RWPE2 (cell line): Measurements from ENCODE around the gene MUCL3.
A peak's percentile ranks its signal among the peaks of the same experiment; 100 is the strongest.
"Not testable (repeated sequence)": the region's sequence is repeated elsewhere in the genome, so short reads cannot be mapped to it uniquely, and the experiment has no call there.

Experiments
- ATAC-seq: fragments of 200-7000 bp; cut with Tn5 transposase; 3 replicates; pipeline ENCODE4 v1.9.1; 2021; ENCODE audit warnings: low read depth
- DNase-seq: peaks from one replicate; pipeline ENCODE4 v3.0.0-alpha.2; 2020; ENCODE audit warnings: low spot score
- H3K27ac ChIP-seq: fragments of 450-650 bp; 2 replicates; pipeline ENCODE4 v1.5.1; 2017; ENCODE audit warnings: mild to moderate bottlenecking; ENCODE audit not compliant: poor library complexity, severe bottlenecking
- H3K27me3 ChIP-seq: fragments of 250-450 bp; sonication (Bioruptor Pico); 2 replicates; pipeline ENCODE4 v1.5.1; 2021; ENCODE audit warnings: mild to moderate bottlenecking, moderate library complexity; ENCODE audit not compliant: insufficient read depth, poor library complexity, severe bottlenecking
- H3K36me3 ChIP-seq: fragments of 250-450 bp; sonication (Bioruptor Pico); 2 replicates; pipeline ENCODE4 v1.5.1; 2020; ENCODE audit warnings: low read depth, mild to moderate bottlenecking, moderate library complexity
- H3K4me1 ChIP-seq: fragments of 250-450 bp; sonication (Bioruptor Pico); 2 replicates; pipeline ENCODE4 v1.5.1; 2021; ENCODE audit warnings: mild to moderate bottlenecking, moderate library complexity; ENCODE audit not compliant: insufficient read depth, poor library complexity, severe bottlenecking
- H3K4me3 ChIP-seq: fragments of 250-450 bp; sonication (Bioruptor Pico); 2 replicates; pipeline ENCODE4 v1.5.1; 2021; ENCODE audit warnings: mild to moderate bottlenecking, moderate library complexity; ENCODE audit not compliant: severe bottlenecking
- H3K9me3 ChIP-seq: fragments of 250-450 bp; sonication (Bioruptor Pico); 2 replicates; pipeline ENCODE4 v1.5.1; 2021; ENCODE audit warnings: mild to moderate bottlenecking, moderate library complexity; ENCODE audit not compliant: severe bottlenecking
- TF ChIP-seq, protein P1 (sequence below): fragments of 450-650 bp; IDR thresholded peaks from one replicate; pipeline ENCODE4 v1.5.1; 2017; ENCODE audit warnings: mild to moderate bottlenecking, moderate library complexity; ENCODE audit not compliant: poor library complexity, severe bottlenecking

MUCL3 gene

DNA sequence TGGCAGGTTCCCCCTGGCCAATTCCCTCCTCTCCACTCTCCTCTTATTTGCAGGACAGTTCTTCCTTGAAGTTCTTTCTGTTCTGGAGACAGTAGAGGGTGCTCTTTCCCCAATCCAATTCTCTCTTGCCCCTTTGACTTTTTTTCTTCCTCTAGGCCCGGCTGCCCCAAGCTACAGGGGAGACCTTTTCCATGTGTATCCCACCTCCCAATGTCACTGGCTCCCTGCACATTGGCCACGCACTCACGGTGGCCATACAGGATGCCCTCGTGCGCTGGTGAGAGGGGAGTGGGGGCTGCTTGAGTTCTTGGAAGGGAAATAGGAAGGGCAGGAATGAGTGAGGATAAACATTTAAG, 25.2 kb upstream of the MUCL3 start:
- H3K9me3 ChIP-seq, result no peaks in the 10 kb centered on the region
- ATAC-seq (peak; percentile 23; the same call in 1 of the 3 replicates), DNase-seq (no peak)
- H3K4me1 ChIP-seq, result peaks cover 11% of the 10 kb centered on the region
- H3K27ac ChIP-seq, result peak overlapping the region; percentile 66
- TF ChIP-seq, protein P1, sequence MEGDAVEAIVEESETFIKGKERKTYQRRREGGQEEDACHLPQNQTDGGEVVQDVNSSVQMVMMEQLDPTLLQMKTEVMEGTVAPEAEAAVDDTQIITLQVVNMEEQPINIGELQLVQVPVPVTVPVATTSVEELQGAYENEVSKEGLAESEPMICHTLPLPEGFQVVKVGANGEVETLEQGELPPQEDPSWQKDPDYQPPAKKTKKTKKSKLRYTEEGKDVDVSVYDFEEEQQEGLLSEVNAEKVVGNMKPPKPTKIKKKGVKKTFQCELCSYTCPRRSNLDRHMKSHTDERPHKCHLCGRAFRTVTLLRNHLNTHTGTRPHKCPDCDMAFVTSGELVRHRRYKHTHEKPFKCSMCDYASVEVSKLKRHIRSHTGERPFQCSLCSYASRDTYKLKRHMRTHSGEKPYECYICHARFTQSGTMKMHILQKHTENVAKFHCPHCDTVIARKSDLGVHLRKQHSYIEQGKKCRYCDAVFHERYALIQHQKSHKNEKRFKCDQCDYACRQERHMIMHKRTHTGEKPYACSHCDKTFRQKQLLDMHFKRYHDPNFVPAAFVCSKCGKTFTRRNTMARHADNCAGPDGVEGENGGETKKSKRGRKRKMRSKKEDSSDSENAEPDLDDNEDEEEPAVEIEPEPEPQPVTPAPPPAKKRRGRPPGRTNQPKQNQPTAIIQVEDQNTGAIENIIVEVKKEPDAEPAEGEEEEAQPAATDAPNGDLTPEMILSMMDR, result peak; percentile 89
- no peaks in the 10 kb centered on the region for H3K27me3 ChIP-seq
- peaks cover 33% of the 10 kb centered on the region for H3K36me3 ChIP-seq
- H3K4me3 ChIP-seq, result no peak overlapping the region

DNA sequence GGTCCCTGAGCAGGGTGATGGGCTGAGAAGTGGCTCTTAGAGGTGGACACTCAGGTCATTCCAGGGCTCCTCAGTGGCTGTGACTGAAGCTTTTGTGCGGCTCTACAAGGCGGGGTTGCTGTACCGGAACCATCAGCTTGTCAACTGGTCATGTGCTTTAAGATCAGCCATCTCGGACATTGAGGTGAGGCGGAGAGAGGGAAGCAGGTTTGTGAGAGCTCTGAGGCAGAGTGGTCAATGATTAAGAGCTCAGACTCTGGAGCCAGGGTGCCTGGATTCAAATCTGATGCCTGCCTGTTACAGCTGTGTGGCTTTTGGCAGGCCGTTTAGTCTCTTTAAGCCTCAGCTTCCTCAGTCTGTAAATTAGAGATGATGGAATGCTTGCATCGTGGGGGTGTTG, 23.7 kb upstream of the MUCL3 start:
- H3K9me3 ChIP-seq, result no peaks in the 10 kb centered on the region
- H3K27me3 ChIP-seq, result no peaks in the 10 kb centered on the region
- ATAC-seq (no peak), DNase-seq (no peak)
- H3K4me3 ChIP-seq, result no peak overlapping the region
- H3K36me3 ChIP-seq, result peaks cover 36% of the 10 kb centered on the region
- TF ChIP-seq, protein P1, result no peak
- H3K27ac ChIP-seq, result peak overlapping the region; percentile 3
- H3K4me1 ChIP-seq, result peaks cover 13% of the 10 kb centered on the region

DNA sequence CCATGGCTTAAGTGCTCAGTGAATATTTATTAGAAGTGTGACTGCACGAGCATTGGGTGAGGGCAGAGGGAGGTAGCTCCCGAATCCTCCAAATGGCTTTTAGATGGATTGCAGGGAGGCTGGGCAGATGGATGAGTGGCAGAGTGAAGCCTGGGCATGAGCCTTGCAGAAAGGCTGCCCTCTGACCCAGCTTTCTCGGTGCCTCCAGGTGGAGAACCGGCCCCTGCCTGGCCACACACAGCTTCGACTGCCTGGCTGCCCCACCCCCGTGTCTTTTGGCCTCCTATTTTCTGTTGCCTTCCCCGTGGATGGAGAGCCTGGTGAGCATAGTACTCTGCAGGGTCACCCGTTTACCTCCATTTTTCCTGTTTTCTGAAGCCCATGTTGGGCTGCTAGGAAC, 23.3 kb upstream of the MUCL3 start:
- H3K27ac ChIP-seq, result peak overlapping the region; percentile 3
- H3K27me3 ChIP-seq, result no peaks in the 10 kb centered on the region
- no peak for ATAC-seq
- no peak overlapping the region for H3K4me3 ChIP-seq
- peaks cover 36% of the 10 kb centered on the region for H3K36me3 ChIP-seq
- no peak for DNase-seq
- TF ChIP-seq, protein P1, result no peak
- peaks cover 18% of the 10 kb centered on the region for H3K4me1 ChIP-seq
- no peaks in the 10 kb centered on the region for H3K9me3 ChIP-seq

DNA sequence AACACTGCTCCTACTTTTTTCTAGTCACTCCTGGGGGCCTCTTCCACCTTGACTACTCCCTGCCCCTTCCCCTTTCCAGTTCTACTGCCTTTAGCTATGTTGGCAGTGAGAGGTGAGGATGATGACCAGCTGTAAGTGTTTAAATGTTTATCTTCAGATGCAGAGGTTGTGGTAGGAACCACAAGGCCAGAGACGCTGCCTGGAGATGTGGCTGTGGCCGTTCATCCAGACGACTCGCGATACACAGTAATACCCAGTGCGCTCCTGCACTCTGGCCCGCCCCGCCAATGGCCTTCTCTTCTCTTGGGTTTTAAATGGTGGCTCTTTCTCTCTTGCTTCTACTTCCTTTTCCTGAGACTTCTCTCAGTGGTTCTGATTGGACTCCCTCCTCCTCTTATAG, 22.1 kb upstream of the MUCL3 start:
- H3K4me3 ChIP-seq, result no peak overlapping the region
- peaks cover 34% of the 10 kb centered on the region for H3K36me3 ChIP-seq
- H3K9me3 ChIP-seq, result no peaks in the 10 kb centered on the region
- no peaks in the 10 kb centered on the region for H3K27me3 ChIP-seq
- ATAC-seq, result no peak
- no peak overlapping the region for H3K27ac ChIP-seq
- TF ChIP-seq, protein P1, result no peak
- DNase-seq, result no peak
- H3K4me1 ChIP-seq, result peaks cover 26% of the 10 kb centered on the region

DNA sequence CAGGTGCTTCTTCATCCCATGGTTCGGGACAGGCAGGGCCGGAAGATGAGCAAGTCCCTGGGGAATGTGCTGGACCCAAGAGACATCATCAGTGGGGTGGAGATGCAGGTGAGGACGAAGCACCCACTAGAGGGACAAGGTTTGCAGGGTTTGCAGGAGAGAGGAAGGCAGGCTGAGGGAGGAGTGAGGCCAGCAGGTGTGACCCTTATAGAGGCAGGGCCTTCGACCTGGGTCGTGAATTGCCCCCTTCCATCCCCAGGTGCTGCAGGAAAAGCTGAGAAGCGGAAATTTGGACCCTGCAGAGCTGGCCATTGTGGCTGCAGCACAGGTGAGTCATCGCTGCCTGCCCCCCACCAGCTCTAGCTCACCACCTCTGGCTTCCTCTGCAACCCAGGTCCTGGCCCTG, 18.3 kb upstream of the MUCL3 start:
- TF ChIP-seq, protein P1, result peak; percentile 34
- H3K36me3 ChIP-seq, result peaks cover 51% of the 10 kb centered on the region
- peaks cover 32% of the 10 kb centered on the region for H3K4me1 ChIP-seq
- H3K9me3 ChIP-seq, result no peaks in the 10 kb centered on the region
- H3K27ac ChIP-seq, result peak overlapping the region; percentile 90
- ATAC-seq (peak; percentile 77), DNase-seq (peak; percentile 83)
- H3K27me3 ChIP-seq, result no peaks in the 10 kb centered on the region
- H3K4me3 ChIP-seq, result no peak overlapping the region

DNA sequence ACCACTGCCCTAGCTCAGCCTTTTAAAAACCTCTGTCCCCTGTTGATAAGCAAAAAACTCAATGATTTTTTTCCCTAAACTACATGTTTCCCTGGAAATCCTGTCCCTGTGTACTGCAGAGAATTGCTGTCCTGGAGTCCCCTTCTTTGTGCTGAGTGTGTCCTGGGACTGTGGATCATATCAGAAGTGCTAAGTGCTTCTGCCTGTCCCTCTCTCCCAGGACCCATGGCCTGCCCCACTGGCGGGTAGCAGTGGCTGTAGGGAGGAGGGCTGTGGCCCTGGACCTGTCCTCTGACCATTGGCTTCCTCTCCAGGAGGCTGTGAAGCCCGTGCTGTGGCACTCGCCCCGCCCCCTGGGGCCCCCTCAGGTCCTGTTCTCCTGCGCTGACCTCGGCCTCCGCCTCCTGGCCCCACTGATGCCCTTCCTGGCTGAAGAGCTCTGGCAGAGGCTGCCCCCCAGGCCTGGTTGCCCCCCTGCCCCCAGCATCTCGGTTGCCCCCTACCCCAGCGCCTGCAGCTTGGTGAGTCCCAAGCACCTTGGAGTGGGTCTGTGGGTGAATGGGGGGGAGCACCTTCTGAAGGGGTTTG, 16.6 kb upstream of the MUCL3 start:
- not testable (repeated sequence) for ATAC-seq, H3K27me3 ChIP-seq, H3K4me3 ChIP-seq, DNase-seq, H3K9me3 ChIP-seq
- Histone ChIP-seq H3K4me1 (peaks cover 32% of the 10 kb centered on the region), H3K36me3 (peaks cover 59% of the 10 kb centered on the region), H3K27ac (peak overlapping the region; percentile 90)
